ENCODE measurements around the gene CACNG5. TPM values are rescaled to one million over a fixed set of nuclear protein-coding genes. Genes with fewer than 3 reads are reported as not detected.

The CACNG5 gene
- total and polyA plus RNA-seq, 4 donors, result 1.7 to 12.2 (median 8.0) TPM

DNA sequence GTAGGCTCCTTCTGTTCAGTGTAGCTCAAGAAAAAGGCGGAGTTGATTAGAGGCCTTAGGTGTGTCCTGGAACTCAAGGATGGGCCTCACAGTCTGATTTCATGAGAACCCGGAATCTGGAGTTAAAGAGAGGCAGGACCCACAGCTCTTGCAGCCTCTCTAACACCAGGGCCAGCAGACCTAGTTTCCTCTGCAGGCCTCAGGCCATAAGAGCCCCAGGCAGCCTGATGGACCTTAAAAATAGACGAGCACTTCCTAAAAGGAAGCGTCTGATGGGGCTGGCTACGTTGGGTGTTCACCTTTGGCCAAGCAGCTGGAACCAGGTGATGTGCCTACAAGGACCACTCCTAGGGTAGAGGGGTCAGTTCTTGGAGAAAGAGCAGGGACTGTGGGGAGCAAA, 7.6 kb downstream of the CACNG5 start:
- H3K27me3 ChIP-seq (ENCODE audit: control insufficient read depth, insufficient read depth, low read length), result no peaks in the 10 kb centered on the region
- H3K4me3 ChIP-seq (ENCODE audit: low read depth, low read length), result no peak overlapping the region
- H3K36me3 ChIP-seq (ENCODE audit: control insufficient read depth, insufficient read depth, low read length), result peaks cover 2% of the 10 kb centered on the region
- no peak for DNase-seq (ENCODE audit: low read depth in 4 of 6, low spot score in 6 of 6)
- peaks cover 6% of the 10 kb centered on the region for H3K4me1 ChIP-seq (ENCODE audit: control insufficient read depth, insufficient read depth, low read length)
- H3K27ac ChIP-seq (ENCODE audit: low read depth, low read length), result no peak overlapping the region
- no peaks in the 10 kb centered on the region for H3K9me3 ChIP-seq (ENCODE audit: control insufficient read depth, insufficient read depth, low read length)
- WGBS (ENCODE audit: insufficient coverage), result 92% methylated on average over 5 of the region's 5 CpGs

DNA sequence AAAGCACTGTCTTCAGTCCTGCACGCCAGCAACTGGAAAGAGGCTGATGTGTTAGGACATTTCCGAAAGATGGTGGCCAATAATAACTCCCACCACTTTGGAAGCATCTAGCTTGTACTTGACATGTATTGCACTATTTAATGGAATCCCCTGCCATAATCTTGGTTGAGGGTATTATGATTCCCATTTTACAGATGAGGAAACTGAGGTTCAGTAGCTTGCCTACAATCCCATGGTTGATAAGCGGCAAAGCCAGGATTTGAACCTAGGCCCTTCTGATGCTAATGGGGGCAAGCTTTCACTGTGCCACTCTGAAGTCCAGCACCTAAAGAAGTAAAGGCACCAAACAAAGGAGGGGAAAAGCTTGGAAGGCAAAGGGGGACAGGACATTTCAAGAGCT, 8.0 kb downstream of the CACNG5 start:
- Histone ChIP-seq H3K27me3 (ENCODE audit: control insufficient read depth, insufficient read depth, low read length) (no peaks in the 10 kb centered on the region), H3K4me1 (ENCODE audit: control insufficient read depth, insufficient read depth, low read length) (peaks cover 6% of the 10 kb centered on the region), H3K9me3 (ENCODE audit: control insufficient read depth, insufficient read depth, low read length) (no peaks in the 10 kb centered on the region), H3K27ac (ENCODE audit: low read depth, low read length) (no peak overlapping the region), H3K36me3 (ENCODE audit: control insufficient read depth, insufficient read depth, low read length) (peaks cover 2% of the 10 kb centered on the region), H3K4me3 (ENCODE audit: low read depth, low read length) (no peak overlapping the region)
- no peak for DNase-seq (ENCODE audit: low read depth in 4 of 6, low spot score in 6 of 6)
- WGBS (ENCODE audit: insufficient coverage), result 100% methylated on average over 1 of the region's 3 CpGs

DNA sequence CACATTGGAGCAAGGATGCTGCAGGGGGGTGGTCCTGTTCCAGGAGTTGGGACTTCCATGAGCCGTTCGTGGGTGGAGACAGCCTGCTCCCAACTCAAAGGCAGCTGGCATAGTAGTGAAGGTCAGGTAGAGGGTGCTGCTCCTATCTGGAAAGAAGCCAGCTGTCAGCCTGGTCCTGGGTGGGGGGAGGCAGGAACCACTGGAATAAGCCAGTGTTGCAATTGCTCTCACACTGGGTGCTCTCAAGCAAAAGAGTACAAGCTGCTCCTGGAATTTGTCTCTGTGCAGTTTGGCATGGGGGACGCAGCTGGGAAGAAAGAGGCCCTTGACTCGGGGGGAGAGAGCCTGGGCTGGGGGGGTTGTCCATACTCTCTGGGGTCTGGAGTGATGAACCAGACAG, 8.7 kb downstream of the CACNG5 start:
- H3K27ac ChIP-seq (ENCODE audit: low read depth, low read length), result no peak overlapping the region
- no peaks in the 10 kb centered on the region for H3K27me3 ChIP-seq (ENCODE audit: control insufficient read depth, insufficient read depth, low read length)
- no peak for DNase-seq (ENCODE audit: low read depth in 4 of 6, low spot score in 6 of 6)
- peaks cover 3% of the 10 kb centered on the region for H3K4me1 ChIP-seq (ENCODE audit: control insufficient read depth, insufficient read depth, low read length)
- H3K36me3 ChIP-seq (ENCODE audit: control insufficient read depth, insufficient read depth, low read length), result peaks cover 2% of the 10 kb centered on the region
- H3K9me3 ChIP-seq (ENCODE audit: control insufficient read depth, insufficient read depth, low read length), result no peaks in the 10 kb centered on the region
- no peak overlapping the region for H3K4me3 ChIP-seq (ENCODE audit: low read depth, low read length)
- 78% methylated on average over 4 of the region's 4 CpGs for WGBS (ENCODE audit: insufficient coverage)

DNA sequence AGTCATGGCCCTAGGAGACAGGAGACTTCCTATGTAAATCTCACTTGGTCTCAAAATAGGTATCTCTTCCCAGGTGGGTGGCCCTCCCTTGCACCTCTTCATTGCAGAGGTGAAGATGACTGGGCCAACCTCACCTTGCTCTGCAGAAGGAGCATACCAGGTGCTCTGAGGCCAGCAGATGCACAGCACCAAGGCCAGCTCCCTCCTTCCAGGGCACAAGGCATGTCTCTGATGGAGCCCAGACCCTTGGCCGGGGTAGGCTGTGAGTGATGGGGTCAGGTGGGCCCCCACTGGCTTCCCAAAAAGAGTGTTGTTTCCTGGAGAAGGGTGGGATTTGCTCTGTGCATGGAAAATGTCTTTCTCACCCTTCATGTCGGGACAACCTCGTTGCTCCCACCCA, 12.8 kb downstream of the CACNG5 start:
- WGBS (ENCODE audit: insufficient coverage), result 92% methylated on average over 2 of the region's 3 CpGs
- no peaks in the 10 kb centered on the region for H3K9me3 ChIP-seq (ENCODE audit: control insufficient read depth, insufficient read depth, low read length)
- no peaks in the 10 kb centered on the region for H3K36me3 ChIP-seq (ENCODE audit: control insufficient read depth, insufficient read depth, low read length)
- no peak overlapping the region for H3K4me3 ChIP-seq (ENCODE audit: low read depth, low read length)
- no peaks in the 10 kb centered on the region for H3K27me3 ChIP-seq (ENCODE audit: control insufficient read depth, insufficient read depth, low read length)
- no peak for DNase-seq (ENCODE audit: low read depth in 4 of 6, low spot score in 6 of 6)
- H3K4me1 ChIP-seq (ENCODE audit: control insufficient read depth, insufficient read depth, low read length), result no peaks in the 10 kb centered on the region
- no peak overlapping the region for H3K27ac ChIP-seq (ENCODE audit: low read depth, low read length)

DNA sequence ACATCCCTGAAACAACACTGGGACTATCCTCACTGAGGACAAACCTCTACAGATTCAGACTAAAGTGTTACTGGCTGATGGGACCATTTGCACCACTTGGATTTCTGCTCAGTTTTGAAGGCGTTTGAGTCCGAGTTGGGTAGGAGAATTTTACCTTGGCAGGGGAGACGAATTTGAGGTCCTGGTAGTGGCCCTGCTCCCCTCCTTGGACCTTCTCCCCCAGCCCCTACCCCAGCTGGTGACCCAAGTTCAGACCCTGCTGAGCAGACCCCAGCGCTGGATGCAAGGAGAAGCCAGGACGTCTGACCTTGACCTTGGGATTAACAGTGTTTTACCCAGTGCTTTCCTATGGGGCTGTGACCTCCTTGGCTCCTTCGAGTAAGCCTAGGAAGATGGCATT, 13.6 kb downstream of the CACNG5 start:
- H3K27me3 ChIP-seq (ENCODE audit: control insufficient read depth, insufficient read depth, low read length), result no peaks in the 10 kb centered on the region
- 93% methylated on average over 3 of the region's 6 CpGs for WGBS (ENCODE audit: insufficient coverage)
- no peak for DNase-seq (ENCODE audit: low read depth in 4 of 6, low spot score in 6 of 6)
- H3K9me3 ChIP-seq (ENCODE audit: control insufficient read depth, insufficient read depth, low read length), result no peaks in the 10 kb centered on the region
- H3K4me1 ChIP-seq (ENCODE audit: control insufficient read depth, insufficient read depth, low read length), result no peaks in the 10 kb centered on the region
- no peak overlapping the region for H3K4me3 ChIP-seq (ENCODE audit: low read depth, low read length)
- H3K36me3 ChIP-seq (ENCODE audit: control insufficient read depth, insufficient read depth, low read length), result no peaks in the 10 kb centered on the region
- H3K27ac ChIP-seq (ENCODE audit: low read depth, low read length), result no peak overlapping the region

DNA sequence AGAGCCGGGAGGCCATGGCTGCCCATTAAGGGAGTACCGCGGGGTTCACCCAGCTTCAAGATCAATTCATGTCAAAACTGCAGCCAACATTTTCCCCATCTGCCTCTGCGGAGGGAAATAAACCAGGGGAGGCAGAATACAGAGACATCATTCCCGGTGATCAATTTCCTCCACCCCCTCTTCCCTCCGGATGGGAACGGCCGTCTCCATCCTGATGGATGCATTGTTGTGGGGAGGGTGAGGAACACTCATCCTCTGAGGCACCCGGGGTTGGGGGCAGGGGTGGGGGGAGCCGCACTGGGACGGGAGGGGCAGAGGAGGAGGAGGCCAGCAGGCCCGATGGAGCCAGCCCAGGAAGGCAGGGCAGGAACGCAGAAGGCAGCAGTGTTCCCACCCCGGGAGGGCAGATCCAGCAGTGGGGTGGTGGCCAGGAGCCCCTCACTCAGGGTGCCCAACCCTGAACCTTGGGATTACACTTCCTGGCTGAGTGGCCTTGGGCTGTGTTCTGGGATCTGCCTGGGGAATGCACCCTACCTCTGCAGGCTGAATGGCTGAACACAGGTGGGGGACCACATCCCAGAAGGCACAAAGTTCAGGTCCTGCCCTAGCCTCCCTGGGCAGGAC, 14.2 kb downstream of the CACNG5 start:
- Histone ChIP-seq H3K36me3 (ENCODE audit: control insufficient read depth, insufficient read depth, low read length) (no peaks in the 10 kb centered on the region), H3K27ac (ENCODE audit: low read depth, low read length) (no peak overlapping the region), H3K9me3 (ENCODE audit: control insufficient read depth, insufficient read depth, low read length) (no peaks in the 10 kb centered on the region), H3K4me3 (ENCODE audit: low read depth, low read length) (no peak overlapping the region), H3K27me3 (ENCODE audit: control insufficient read depth, insufficient read depth, low read length) (no peaks in the 10 kb centered on the region), H3K4me1 (ENCODE audit: control insufficient read depth, insufficient read depth, low read length) (no peaks in the 10 kb centered on the region)
- DNase-seq (ENCODE audit: low read depth in 4 of 6, low spot score in 6 of 6), result no peak
- WGBS (ENCODE audit: insufficient coverage), result 75% methylated on average over 10 of the region's 14 CpGs

DNA sequence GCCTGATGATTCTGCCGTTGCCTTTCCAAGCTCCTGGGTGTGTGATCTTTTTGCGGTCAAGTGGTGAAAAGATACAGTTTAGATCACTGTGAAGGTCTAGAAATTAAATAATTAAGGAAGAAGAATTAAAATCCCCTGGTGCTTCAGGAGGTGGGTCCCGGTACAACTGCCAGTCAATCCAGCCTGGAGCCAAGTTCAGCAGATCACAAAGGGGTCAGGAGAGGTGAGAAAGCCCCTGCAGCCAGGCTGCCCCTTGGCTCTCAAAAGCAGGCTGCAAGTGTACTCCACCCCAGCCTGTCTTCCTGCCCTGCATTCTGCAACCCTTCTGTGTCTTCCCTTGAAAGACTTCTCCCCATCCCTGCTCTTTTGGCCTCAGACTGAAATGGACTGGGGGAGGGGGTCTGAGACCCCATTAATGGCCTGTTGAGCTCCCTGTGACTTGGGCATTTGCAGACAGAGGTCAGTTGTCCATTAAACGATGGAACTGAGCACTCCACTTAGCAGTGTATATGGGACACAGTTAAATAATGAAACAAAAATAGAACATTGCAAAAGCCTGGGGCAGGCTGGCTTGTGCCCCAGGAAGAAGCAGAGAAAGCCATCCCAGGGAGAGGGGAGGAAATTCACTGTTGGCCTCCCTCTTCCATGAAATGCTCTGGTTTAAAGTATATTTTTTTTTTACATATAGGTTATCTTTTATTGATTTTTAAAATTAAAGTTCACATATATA, 15.1 kb downstream of the CACNG5 start:
- Histone ChIP-seq H3K36me3 (ENCODE audit: control insufficient read depth, insufficient read depth, low read length) (no peaks in the 10 kb centered on the region), H3K27ac (ENCODE audit: low read depth, low read length) (no peak overlapping the region), H3K27me3 (ENCODE audit: control insufficient read depth, insufficient read depth, low read length) (no peaks in the 10 kb centered on the region), H3K4me1 (ENCODE audit: control insufficient read depth, insufficient read depth, low read length) (no peaks in the 10 kb centered on the region), H3K4me3 (ENCODE audit: low read depth, low read length) (no peak overlapping the region), H3K9me3 (ENCODE audit: control insufficient read depth, insufficient read depth, low read length) (no peaks in the 10 kb centered on the region)
- 66% methylated on average over 2 of the region's 4 CpGs for WGBS (ENCODE audit: insufficient coverage)
- DNase-seq (ENCODE audit: low read depth in 4 of 6, low spot score in 6 of 6), result no peak

DNA sequence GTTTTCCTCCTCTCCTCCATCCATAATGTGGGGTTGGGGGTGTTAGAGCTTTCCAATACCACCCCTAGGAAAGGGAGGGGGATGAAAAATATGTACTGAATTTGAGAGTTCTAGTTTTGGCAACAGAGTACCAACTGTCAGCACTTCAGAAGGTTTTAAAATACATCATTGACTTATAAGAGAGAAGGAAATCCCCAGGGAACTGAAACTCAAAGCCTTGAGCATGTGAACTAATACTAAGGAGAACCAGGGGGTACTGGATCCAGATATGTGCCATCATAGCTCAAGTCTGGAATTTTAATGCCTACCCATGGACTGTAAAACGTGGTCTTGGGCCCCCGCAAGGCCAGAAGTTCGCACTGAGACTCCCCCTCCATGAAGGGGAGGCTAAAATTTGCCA, 15.8 kb downstream of the CACNG5 start:
- no peaks in the 10 kb centered on the region for H3K4me1 ChIP-seq (ENCODE audit: control insufficient read depth, insufficient read depth, low read length)
- DNase-seq (ENCODE audit: low read depth in 4 of 6, low spot score in 6 of 6), result no peak
- H3K9me3 ChIP-seq (ENCODE audit: control insufficient read depth, insufficient read depth, low read length), result no peaks in the 10 kb centered on the region
- H3K27ac ChIP-seq (ENCODE audit: low read depth, low read length), result no peak overlapping the region
- no peaks in the 10 kb centered on the region for H3K27me3 ChIP-seq (ENCODE audit: control insufficient read depth, insufficient read depth, low read length)
- H3K4me3 ChIP-seq (ENCODE audit: low read depth, low read length), result no peak overlapping the region
- H3K36me3 ChIP-seq (ENCODE audit: control insufficient read depth, insufficient read depth, low read length), result no peaks in the 10 kb centered on the region
- WGBS (ENCODE audit: insufficient coverage), result 83% methylated on average over 2 of the region's 3 CpGs

DNA sequence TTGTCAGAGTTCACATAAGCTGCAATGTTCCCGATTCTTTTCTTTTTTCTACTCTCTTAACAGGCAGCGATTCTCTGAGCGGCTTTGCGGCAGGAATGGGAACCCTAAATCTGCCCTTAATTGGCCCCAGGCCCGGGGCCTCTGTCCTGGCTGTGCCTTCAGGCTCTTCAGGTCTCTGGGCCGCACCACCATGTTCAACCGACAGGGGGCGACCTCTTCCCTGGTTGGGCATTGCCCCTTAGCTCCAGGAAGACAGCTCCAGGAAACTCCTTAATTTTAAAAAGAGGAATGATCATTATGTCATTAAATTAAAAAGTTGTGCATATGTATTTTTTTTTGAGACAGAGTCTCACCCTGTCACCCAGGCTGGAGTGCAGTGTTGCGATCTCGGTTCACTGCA, 20.3 kb downstream of the CACNG5 start:
- Histone ChIP-seq H3K9me3 (ENCODE audit: control insufficient read depth, insufficient read depth, low read length) (no peaks in the 10 kb centered on the region), H3K27ac (ENCODE audit: low read depth, low read length) (no peak overlapping the region), H3K4me3 (ENCODE audit: low read depth, low read length) (no peak overlapping the region), H3K36me3 (ENCODE audit: control insufficient read depth, insufficient read depth, low read length) (no peaks in the 10 kb centered on the region), H3K27me3 (ENCODE audit: control insufficient read depth, insufficient read depth, low read length) (no peaks in the 10 kb centered on the region), H3K4me1 (ENCODE audit: control insufficient read depth, insufficient read depth, low read length) (no peaks in the 10 kb centered on the region)
- DNase-seq (ENCODE audit: low read depth in 4 of 6, low spot score in 6 of 6), result no peak
- 86% methylated on average over 8 of the region's 10 CpGs for WGBS (ENCODE audit: insufficient coverage)

All from spinal cord (tissue), 10 donors.